Esophagus muscularis mucosa (tissue), 3 donors: ENCODE measurements around the gene SKI.

Source experiments
- POLR2A ChIP-seq: fragments of 450-650 bp; IDR thresholded peaks from one replicate; pipeline ENCODE4 v1.6.1; 2017; ENCODE audit warnings: antibody characterized with exemption, moderate library complexity, mild to moderate bottlenecking, low read depth
- POLR2AphosphoS5 ChIP-seq, 2 donors: sonication (generic); formaldehyde crosslinking; IDR thresholded peaks; one replicate each; pipeline ENCODE4 v1.6.1; 2017; ENCODE audit warnings: antibody characterized with exemption in 2 of 2
- TF ChIP-seq, protein P1 (sequence below), 3 experiments: fragments of 200-600 bp in 2 of 3; fragments of 450-650 bp in 1 of 3; sonication (generic) in 2 of 3; IDR thresholded peaks; one replicate each; pipeline ENCODE4 v1.5.1; 2017 to 2019; ENCODE audit warnings: antibody characterized with exemption in 3 of 3, mild to moderate bottlenecking in 2 of 3, moderate library complexity in 1 of 3

GRCh38 chr1:2284932-2285331 is 56.8 kb downstream of the SKI start:
- TF ChIP-seq, protein P1, sequence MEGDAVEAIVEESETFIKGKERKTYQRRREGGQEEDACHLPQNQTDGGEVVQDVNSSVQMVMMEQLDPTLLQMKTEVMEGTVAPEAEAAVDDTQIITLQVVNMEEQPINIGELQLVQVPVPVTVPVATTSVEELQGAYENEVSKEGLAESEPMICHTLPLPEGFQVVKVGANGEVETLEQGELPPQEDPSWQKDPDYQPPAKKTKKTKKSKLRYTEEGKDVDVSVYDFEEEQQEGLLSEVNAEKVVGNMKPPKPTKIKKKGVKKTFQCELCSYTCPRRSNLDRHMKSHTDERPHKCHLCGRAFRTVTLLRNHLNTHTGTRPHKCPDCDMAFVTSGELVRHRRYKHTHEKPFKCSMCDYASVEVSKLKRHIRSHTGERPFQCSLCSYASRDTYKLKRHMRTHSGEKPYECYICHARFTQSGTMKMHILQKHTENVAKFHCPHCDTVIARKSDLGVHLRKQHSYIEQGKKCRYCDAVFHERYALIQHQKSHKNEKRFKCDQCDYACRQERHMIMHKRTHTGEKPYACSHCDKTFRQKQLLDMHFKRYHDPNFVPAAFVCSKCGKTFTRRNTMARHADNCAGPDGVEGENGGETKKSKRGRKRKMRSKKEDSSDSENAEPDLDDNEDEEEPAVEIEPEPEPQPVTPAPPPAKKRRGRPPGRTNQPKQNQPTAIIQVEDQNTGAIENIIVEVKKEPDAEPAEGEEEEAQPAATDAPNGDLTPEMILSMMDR (IDR thresholded peaks at IDR 0.05) = no peak
- TF ChIP-seq POLR2A = no peak
- no peak for TF ChIP-seq POLR2AphosphoS5 (IDR thresholded peaks at IDR 0.05)
